CD4-positive, alpha-beta T cell treated with Interleukin-21 for 1 hour (primary cell): ENCODE measurements around the gene CARNS1.

ENCODE experiments used
- DNase-seq: peaks from one replicate; pipeline ENCODE4 v3.0.0-alpha.2; 2020

The CARNS1 gene

GRCh38 chr11:67468759-67469507, 53.5 kb downstream of the CARNS1 start, which contains the start of gene TMEM134:
TSS of gene TMEM134 (minus strand) at chr11:67469251. CDS start at chr11:67469192, 59 bp downstream.
- peak; percentile 93 for DNase-seq

GRCh38 chr11:67469508-67469811, 54.0 kb downstream of the CARNS1 start:
- no peak for DNase-seq

- DNase-seq: no peak
Observed at GRCh38 chr11:67470337-67471002, 55.0 kb downstream of the CARNS1 start.

- DNase-seq: no peak
Observed at GRCh38 chr11:67472882-67473281, 57.4 kb downstream of the CARNS1 start.
